ENCODE measurements around the gene RPUSD4.
"Not testable (repeated sequence)": the region's sequence is repeated elsewhere in the genome, so short reads cannot be mapped to it uniquely, and the experiment has no call there.

Gene RPUSD4
- total RNA-seq, result 23.2 to 35.2 (median 26.3) reads per million in 4 donors

GRCh38 chr11:126211236-126212088, at the start of gene RPUSD4, which contains the start of gene FAM118B:
TSS of gene RPUSD4 (minus strand) at chr11:126211650. CDS start at chr11:126211638, 12 bp downstream.
TSS of gene FAM118B (plus strand) at chr11:126211782. CDS start at chr11:126235002, 23,220 bp downstream.
- peak; percentile 96 to 99 (median 98) for DNase-seq

- no peak for DNase-seq
Measured at GRCh38 chr11:126257764-126258163, 46.3 kb upstream of the RPUSD4 start.

GRCh38 chr11:126257144-126257543, 45.7 kb upstream of the RPUSD4 start:
- DNase-seq, result no peak

- DNase-seq, result no peak
Measured at GRCh38 chr11:126256216-126256615, 44.8 kb upstream of the RPUSD4 start.

- not testable (repeated sequence) for DNase-seq
Measured at GRCh38 chr11:126255507-126255906, 44.1 kb upstream of the RPUSD4 start.

GRCh38 chr11:126254819-126255218, 43.4 kb upstream of the RPUSD4 start:
- no peak for DNase-seq

GRCh38 chr11:126253265-126253664, 41.8 kb upstream of the RPUSD4 start:
- DNase-seq, result no peak

GRCh38 chr11:126246636-126247035, 35.2 kb upstream of the RPUSD4 start:
- no peak for DNase-seq

GRCh38 chr11:126233391-126233790, 21.9 kb upstream of the RPUSD4 start:
- DNase-seq, result no peak

- DNase-seq, result no peak
Measured at GRCh38 chr11:126232683-126233082, 21.2 kb upstream of the RPUSD4 start.

- DNase-seq, result no peak
Measured at GRCh38 chr11:126231725-126232459, 20.4 kb upstream of the RPUSD4 start.

- DNase-seq, result no peak
Measured at GRCh38 chr11:126229858-126230540, 18.5 kb upstream of the RPUSD4 start.

GRCh38 chr11:126226334-126227084, 15.1 kb upstream of the RPUSD4 start:
- DNase-seq, result no peak

GRCh38 chr11:126225295-126225665, 13.8 kb upstream of the RPUSD4 start:
- DNase-seq, result no peak

- no peak for DNase-seq
Measured at GRCh38 chr11:126224647-126225294, 13.3 kb upstream of the RPUSD4 start.

GRCh38 chr11:126219547-126219946, 8.1 kb upstream of the RPUSD4 start:
- no peak for DNase-seq

- DNase-seq, result no peak
Measured at GRCh38 chr11:126217491-126217890, 6.0 kb upstream of the RPUSD4 start.

- DNase-seq, result no peak
Measured at GRCh38 chr11:126216526-126217305, 5.3 kb upstream of the RPUSD4 start.

GRCh38 chr11:126214841-126215240, 3.4 kb upstream of the RPUSD4 start:
- DNase-seq, result no peak

GRCh38 chr11:126214441-126214840, 3.0 kb upstream of the RPUSD4 start:
- no peak for DNase-seq

GRCh38 chr11:126212089-126212660, 725 bp upstream of the RPUSD4 start:
- no peak for DNase-seq

All from T-helper 1 cell (primary cell).